ENCODE measurements around the gene SMOC1. TPM values are rescaled to one million over a fixed set of nuclear protein-coding genes. Genes with fewer than 3 reads are reported as not detected.

The SMOC1 gene
- total RNA-seq, 3 donors from 2014 or later: 0.30 TPM; not detected in 2

- Mint-ChIP-seq H3K9me3 (no peaks in the 10 kb centered on the region), H3K36me3 (ENCODE audit: insufficient read depth) (no peaks in the 10 kb centered on the region), H3K4me1 (ENCODE audit: low read depth) (no peaks in the 10 kb centered on the region), H3K4me3 (no peak overlapping the region), H3K27me3 (ENCODE audit: low read depth) (peaks cover 28% of the 10 kb centered on the region)
- DNase-seq (no peak), ATAC-seq (no peak)
Observed at GRCh38 chr14:69982220-69982839, 103.1 kb downstream of the SMOC1 start.

- ATAC-seq (no peak), DNase-seq (no peak)
- Mint-ChIP-seq H3K36me3 (ENCODE audit: insufficient read depth) (no peaks in the 10 kb centered on the region), H3K27me3 (ENCODE audit: low read depth) (peaks cover 28% of the 10 kb centered on the region), H3K9me3 (no peaks in the 10 kb centered on the region), H3K4me1 (ENCODE audit: low read depth) (no peaks in the 10 kb centered on the region), H3K4me3 (no peak overlapping the region)
Observed at GRCh38 chr14:69982886-69983285, 103.7 kb downstream of the SMOC1 start.

GRCh38 chr14:69983317-69983716 is 104.1 kb downstream of the SMOC1 start:
- Mint-ChIP-seq H3K4me1 (ENCODE audit: low read depth) (no peaks in the 10 kb centered on the region), H3K4me3 (no peak overlapping the region), H3K27me3 (ENCODE audit: low read depth) (peaks cover 28% of the 10 kb centered on the region), H3K36me3 (ENCODE audit: insufficient read depth) (no peaks in the 10 kb centered on the region), H3K9me3 (no peaks in the 10 kb centered on the region)
- no peak for ATAC-seq
- DNase-seq: no peak

GRCh38 chr14:69985463-69985862 is 106.2 kb downstream of the SMOC1 start:
- H3K4me3 Mint-ChIP-seq: no peak overlapping the region
- no peak for DNase-seq
- no peaks in the 10 kb centered on the region for H3K36me3 Mint-ChIP-seq (ENCODE audit: insufficient read depth)
- H3K4me1 Mint-ChIP-seq (ENCODE audit: low read depth): no peaks in the 10 kb centered on the region
- ATAC-seq: no peak
- H3K27me3 Mint-ChIP-seq (ENCODE audit: low read depth): peaks cover 28% of the 10 kb centered on the region
- H3K9me3 Mint-ChIP-seq: no peaks in the 10 kb centered on the region

- H3K27me3 Mint-ChIP-seq (ENCODE audit: low read depth): peaks cover 26% of the 10 kb centered on the region
- H3K36me3 Mint-ChIP-seq (ENCODE audit: insufficient read depth): no peaks in the 10 kb centered on the region
- H3K9me3 Mint-ChIP-seq: no peaks in the 10 kb centered on the region
- ATAC-seq (no peak), DNase-seq (no peak)
- H3K4me3 Mint-ChIP-seq: no peak overlapping the region
- H3K4me1 Mint-ChIP-seq (ENCODE audit: low read depth): no peaks in the 10 kb centered on the region
Observed at GRCh38 chr14:69986336-69986735, 107.1 kb downstream of the SMOC1 start.

- DNase-seq: no peak
- Mint-ChIP-seq H3K9me3 (no peaks in the 10 kb centered on the region), H3K4me3 (no peak overlapping the region), H3K27me3 (ENCODE audit: low read depth) (peaks cover 18% of the 10 kb centered on the region), H3K36me3 (ENCODE audit: insufficient read depth) (no peaks in the 10 kb centered on the region), H3K4me1 (ENCODE audit: low read depth) (no peaks in the 10 kb centered on the region)
- no peak for ATAC-seq
Observed at GRCh38 chr14:69987406-69988121, 108.3 kb downstream of the SMOC1 start.

- DNase-seq (no peak), ATAC-seq (no peak)
- Mint-ChIP-seq H3K4me3 (no peak overlapping the region), H3K36me3 (ENCODE audit: insufficient read depth) (no peaks in the 10 kb centered on the region), H3K9me3 (no peaks in the 10 kb centered on the region), H3K4me1 (ENCODE audit: low read depth) (no peaks in the 10 kb centered on the region), H3K27me3 (ENCODE audit: low read depth) (peaks cover 16% of the 10 kb centered on the region)
Observed at GRCh38 chr14:69988979-69989378, 109.8 kb downstream of the SMOC1 start.

- DNase-seq (no peak), ATAC-seq (no peak)
- no peaks in the 10 kb centered on the region for H3K9me3 Mint-ChIP-seq
- H3K36me3 Mint-ChIP-seq (ENCODE audit: insufficient read depth): no peaks in the 10 kb centered on the region
- peaks cover 16% of the 10 kb centered on the region for H3K27me3 Mint-ChIP-seq (ENCODE audit: low read depth)
- H3K4me1 Mint-ChIP-seq (ENCODE audit: low read depth): no peaks in the 10 kb centered on the region
- H3K4me3 Mint-ChIP-seq: no peak overlapping the region
Observed at GRCh38 chr14:69989622-69990021, 110.4 kb downstream of the SMOC1 start.

- Mint-ChIP-seq H3K27me3 (ENCODE audit: low read depth) (peaks cover 16% of the 10 kb centered on the region), H3K36me3 (ENCODE audit: insufficient read depth) (no peaks in the 10 kb centered on the region), H3K4me3 (no peak overlapping the region), H3K9me3 (no peaks in the 10 kb centered on the region), H3K4me1 (ENCODE audit: low read depth) (no peaks in the 10 kb centered on the region)
- DNase-seq (no peak), ATAC-seq (no peak)
Observed at GRCh38 chr14:69990323-69990722, 111.1 kb downstream of the SMOC1 start.

- DNase-seq (no peak), ATAC-seq (no peak)
- no peaks in the 10 kb centered on the region for H3K9me3 Mint-ChIP-seq
- H3K4me3 Mint-ChIP-seq: no peak overlapping the region
- H3K27me3 Mint-ChIP-seq (ENCODE audit: low read depth): peaks cover 12% of the 10 kb centered on the region
- H3K4me1 Mint-ChIP-seq (ENCODE audit: low read depth): no peaks in the 10 kb centered on the region
- no peaks in the 10 kb centered on the region for H3K36me3 Mint-ChIP-seq (ENCODE audit: insufficient read depth)
Observed at GRCh38 chr14:69991422-69991821, 112.2 kb downstream of the SMOC1 start.

- Mint-ChIP-seq H3K27me3 (ENCODE audit: low read depth) (peaks cover 12% of the 10 kb centered on the region), H3K4me1 (ENCODE audit: low read depth) (no peaks in the 10 kb centered on the region), H3K4me3 (no peak overlapping the region), H3K9me3 (no peaks in the 10 kb centered on the region), H3K36me3 (ENCODE audit: insufficient read depth) (no peaks in the 10 kb centered on the region)
- ATAC-seq: no peak
- no peak for DNase-seq
Observed at GRCh38 chr14:69992564-69992963, 113.3 kb downstream of the SMOC1 start.

GRCh38 chr14:69993326-69993725 is 114.1 kb downstream of the SMOC1 start:
- H3K9me3 Mint-ChIP-seq: no peaks in the 10 kb centered on the region
- H3K27me3 Mint-ChIP-seq (ENCODE audit: low read depth): peaks cover 12% of the 10 kb centered on the region
- no peak for ATAC-seq

GRCh38 chr14:69994002-69994401 is 114.8 kb downstream of the SMOC1 start:
- ATAC-seq (no peak), DNase-seq (no peak)
- Mint-ChIP-seq H3K4me1 (ENCODE audit: low read depth) (no peaks in the 10 kb centered on the region), H3K27me3 (ENCODE audit: low read depth) (peaks cover 12% of the 10 kb centered on the region), H3K4me3 (no peak overlapping the region), H3K36me3 (ENCODE audit: insufficient read depth) (no peaks in the 10 kb centered on the region), H3K9me3 (no peaks in the 10 kb centered on the region)

More at GRCh38 chr14:69993326-69993725, 114.1 kb downstream of the SMOC1 start:
- Mint-ChIP-seq H3K36me3 (ENCODE audit: insufficient read depth) (no peaks in the 10 kb centered on the region), H3K4me1 (ENCODE audit: low read depth) (no peaks in the 10 kb centered on the region), H3K4me3 (no peak overlapping the region)
- no peak for DNase-seq

GRCh38 chr14:69996216-69996615 is 117.0 kb downstream of the SMOC1 start:
- ATAC-seq: no peak
- Mint-ChIP-seq H3K4me3 (no peak overlapping the region), H3K36me3 (ENCODE audit: insufficient read depth) (no peaks in the 10 kb centered on the region), H3K4me1 (ENCODE audit: low read depth) (no peaks in the 10 kb centered on the region), H3K9me3 (no peaks in the 10 kb centered on the region), H3K27me3 (ENCODE audit: low read depth) (peaks cover 7% of the 10 kb centered on the region)
- no peak for DNase-seq

- ATAC-seq: no peak
- no peaks in the 10 kb centered on the region for H3K36me3 Mint-ChIP-seq (ENCODE audit: insufficient read depth)
- no peak for DNase-seq
- no peak overlapping the region for H3K4me3 Mint-ChIP-seq
- no peaks in the 10 kb centered on the region for H3K9me3 Mint-ChIP-seq
- H3K4me1 Mint-ChIP-seq (ENCODE audit: low read depth): no peaks in the 10 kb centered on the region
- peaks cover 4% of the 10 kb centered on the region for H3K27me3 Mint-ChIP-seq (ENCODE audit: low read depth)
Observed at GRCh38 chr14:69997849-69998248, 118.6 kb downstream of the SMOC1 start.
